KOPT-K1 (cell line): ENCODE data around the gene BTBD9.

Source experiments
- H3K27ac ChIP-seq: fragments of 200-600 bp; sonication (generic); 2 replicates; pipeline ENCODE4 v1.5.1; 2016; ENCODE audit warnings: antibody characterized with exemption, mild to moderate bottlenecking, low read depth, low read length; ENCODE audit not compliant: poor library complexity, severe bottlenecking
- H3K36me3 ChIP-seq: fragments of 200-600 bp; sonication (generic); 2 replicates; pipeline ENCODE4 v1.5.1; 2017; ENCODE audit warnings: antibody characterized with exemption, mild to moderate bottlenecking, low read length, moderate library complexity; ENCODE audit not compliant: insufficient read depth
- H3K9me3 ChIP-seq: fragments of 200-600 bp; sonication (generic); 2 replicates; pipeline ENCODE4 v1.5.1; 2017; ENCODE audit warnings: antibody characterized with exemption, low read length, mild to moderate bottlenecking; ENCODE audit not compliant: insufficient read depth, poor library complexity, severe bottlenecking

The BTBD9 gene

DNA sequence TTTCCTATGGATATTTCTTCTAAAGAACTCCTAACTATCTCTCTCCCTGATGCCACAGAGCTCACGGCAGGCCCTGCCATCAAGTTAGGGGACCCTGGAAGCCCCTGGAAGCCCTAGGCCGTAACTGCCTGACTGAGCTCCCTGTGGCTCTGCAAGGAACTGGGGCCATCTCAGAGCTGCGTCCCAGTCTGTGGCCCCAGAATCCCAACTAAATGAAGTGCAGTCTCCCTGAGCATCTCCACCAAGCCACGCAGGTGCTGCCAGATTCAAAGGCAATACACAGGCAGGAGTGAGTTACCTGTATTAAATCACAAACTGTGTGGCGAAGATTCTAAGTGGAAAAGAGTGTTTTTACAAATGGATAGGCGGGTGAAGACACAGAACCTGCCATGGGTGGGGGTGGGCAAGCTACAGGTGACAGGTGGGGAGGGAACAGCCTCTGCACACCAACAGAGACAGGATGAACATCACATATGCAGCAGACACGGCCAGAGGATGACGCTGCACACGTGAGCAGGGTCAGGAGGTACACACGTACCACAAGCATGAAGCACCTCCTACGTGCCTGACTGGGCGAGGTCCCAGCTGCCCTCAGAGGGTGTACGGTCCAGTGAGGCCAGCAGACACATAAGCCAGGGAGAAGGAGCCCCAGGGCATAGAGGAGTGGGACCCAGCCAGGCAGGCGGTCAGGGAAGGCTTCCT, 461.7 kb downstream of the BTBD9 start:
- H3K9me3 ChIP-seq, result no peaks in the 10 kb centered on the region
- H3K36me3 ChIP-seq, result no peaks in the 10 kb centered on the region
- H3K27ac ChIP-seq, result no peak overlapping the region

DNA sequence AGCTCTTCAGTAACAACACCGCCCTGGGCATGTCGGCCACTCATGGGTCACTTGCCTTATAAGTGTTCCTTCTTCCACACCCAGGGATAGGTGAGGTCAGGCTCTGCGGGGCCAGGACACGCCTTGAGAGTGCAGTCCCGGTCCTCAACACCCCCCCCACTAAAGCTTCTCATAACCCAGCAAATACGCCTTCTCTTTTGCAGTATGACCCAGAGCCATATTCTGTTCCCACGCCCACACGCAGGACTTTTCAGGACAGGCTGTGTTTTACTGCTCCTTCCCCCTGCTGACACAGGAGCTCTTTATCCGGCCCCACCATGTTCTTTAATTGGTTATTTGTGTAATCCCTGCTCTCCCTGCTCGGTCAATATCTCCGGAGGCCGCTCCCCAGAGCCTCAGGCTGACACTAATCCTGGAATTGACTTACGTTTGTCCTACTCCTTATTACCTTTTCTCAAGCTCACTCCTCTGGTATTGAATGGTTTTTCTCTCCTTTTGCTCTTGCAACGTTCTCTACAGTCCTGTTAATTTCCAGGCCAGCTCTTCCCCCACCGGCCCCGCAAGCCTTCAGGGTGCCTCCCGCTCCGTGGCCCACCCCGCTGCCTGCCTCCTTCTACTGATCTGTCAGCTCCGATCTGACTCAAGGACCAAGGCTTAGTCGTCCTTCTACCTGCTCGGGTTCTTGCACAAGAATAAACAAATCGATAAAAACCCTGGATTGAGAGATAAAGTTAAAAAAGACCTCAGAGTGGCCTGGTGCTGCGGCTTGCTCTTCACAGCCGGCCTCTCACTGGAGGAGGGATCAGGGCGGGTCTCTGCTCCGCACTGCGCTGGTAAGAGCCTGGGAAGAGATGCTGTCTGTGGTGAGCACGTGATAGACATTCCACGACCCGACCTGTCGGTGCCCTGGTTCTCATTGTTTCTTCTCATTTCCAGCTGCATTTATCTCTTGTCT, 462.7 kb downstream of the BTBD9 start:
- no peak overlapping the region for H3K27ac ChIP-seq
- H3K36me3 ChIP-seq, result no peaks in the 10 kb centered on the region
- no peaks in the 10 kb centered on the region for H3K9me3 ChIP-seq

DNA sequence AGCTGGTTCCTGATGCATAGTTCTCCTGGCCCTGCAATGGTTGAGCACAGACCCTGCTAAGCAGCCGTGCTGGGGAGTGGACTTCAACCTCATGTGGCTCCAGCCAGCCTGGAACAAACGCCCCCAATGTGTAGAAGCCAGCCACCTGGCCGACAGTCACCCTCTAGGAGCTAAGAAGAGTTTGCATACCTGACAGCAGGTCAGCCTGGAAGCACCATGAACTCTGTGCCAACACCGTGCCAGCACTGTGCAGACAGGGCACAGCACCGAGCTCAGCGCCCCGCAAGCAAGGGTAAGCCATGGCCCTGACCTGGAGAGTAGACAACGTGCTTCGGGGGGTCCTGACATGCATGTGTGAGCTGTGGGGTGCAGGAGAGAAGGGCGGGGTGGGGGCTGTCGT, 463.9 kb downstream of the BTBD9 start:
- Histone ChIP-seq H3K27ac (no peak overlapping the region), H3K36me3 (no peaks in the 10 kb centered on the region), H3K9me3 (no peaks in the 10 kb centered on the region)

DNA sequence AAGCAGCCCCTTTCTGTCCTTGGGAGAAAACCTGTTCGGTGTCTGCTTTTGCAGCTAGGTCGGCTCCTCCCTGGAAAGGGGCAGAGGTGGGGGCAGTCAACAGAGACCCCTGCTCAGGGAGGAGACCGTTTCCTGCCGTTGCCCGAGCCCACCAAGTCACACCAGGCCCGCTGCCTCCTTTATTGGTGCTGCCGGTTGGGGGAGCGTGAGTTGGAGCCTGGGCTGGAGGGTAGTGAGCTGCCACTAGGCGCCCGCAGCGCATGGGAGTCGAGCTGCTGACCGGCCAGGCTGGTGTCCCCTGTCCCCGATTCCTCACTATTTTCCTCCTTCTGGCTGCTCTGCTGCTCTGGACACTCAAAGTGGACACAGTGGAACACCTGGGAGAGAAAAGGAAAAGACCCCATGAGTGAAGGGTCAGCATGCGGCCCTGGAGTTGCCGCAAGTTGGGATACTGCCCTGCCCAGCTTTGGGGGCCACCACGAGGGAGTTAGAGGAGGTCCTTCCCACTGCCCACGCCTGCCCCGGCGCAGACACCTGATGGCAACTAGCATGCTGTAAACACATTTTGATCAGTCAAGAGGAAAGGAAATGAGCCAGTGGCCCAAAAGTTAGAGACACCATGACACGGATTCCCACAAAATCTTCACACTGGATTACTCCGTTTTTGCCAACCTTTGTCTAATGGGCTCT, 464.8 kb downstream of the BTBD9 start:
- H3K9me3 ChIP-seq, result no peaks in the 10 kb centered on the region
- H3K36me3 ChIP-seq, result no peaks in the 10 kb centered on the region
- no peak overlapping the region for H3K27ac ChIP-seq

DNA sequence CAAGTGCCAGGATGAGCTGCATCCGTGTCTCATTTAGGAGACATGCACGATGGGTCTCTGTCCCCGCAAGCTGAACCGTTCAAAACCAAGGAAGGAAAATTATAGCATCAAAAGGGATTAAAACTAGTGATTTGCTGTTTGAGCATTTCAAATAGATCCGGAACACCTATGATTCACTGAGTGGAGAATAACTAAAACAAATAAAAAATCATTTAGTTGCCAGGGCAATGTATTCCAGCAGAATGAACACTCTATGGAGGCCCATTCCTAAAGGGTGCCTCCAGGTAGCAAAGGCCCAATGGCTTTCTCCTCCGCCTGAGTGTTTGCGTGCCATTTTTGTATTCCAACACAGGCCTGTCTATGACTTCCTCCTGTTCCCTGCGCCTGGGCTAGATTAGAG, 465.4 kb downstream of the BTBD9 start:
- Histone ChIP-seq H3K36me3 (no peaks in the 10 kb centered on the region), H3K27ac (no peak overlapping the region), H3K9me3 (no peaks in the 10 kb centered on the region)

DNA sequence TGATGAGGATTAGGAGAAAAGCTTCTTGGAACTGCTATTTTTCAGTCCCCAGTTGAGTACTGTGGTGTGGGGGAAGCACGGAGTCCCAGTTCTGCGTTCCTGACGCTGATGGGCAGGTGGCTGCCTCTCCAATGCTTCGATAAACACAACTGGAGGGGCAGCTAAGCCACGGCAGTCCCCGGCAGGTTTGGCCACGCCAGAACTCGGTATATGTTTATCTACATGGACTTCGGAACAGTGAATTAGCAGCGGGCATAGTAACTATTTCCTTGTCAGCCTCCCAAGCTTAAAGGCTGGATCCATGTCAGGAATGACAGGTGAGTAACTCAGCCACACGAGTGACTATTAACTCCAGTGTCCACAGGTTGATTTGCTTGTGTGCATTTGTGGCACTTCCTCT, 465.8 kb downstream of the BTBD9 start:
- Histone ChIP-seq H3K27ac (no peak overlapping the region), H3K36me3 (no peaks in the 10 kb centered on the region), H3K9me3 (no peaks in the 10 kb centered on the region)

DNA sequence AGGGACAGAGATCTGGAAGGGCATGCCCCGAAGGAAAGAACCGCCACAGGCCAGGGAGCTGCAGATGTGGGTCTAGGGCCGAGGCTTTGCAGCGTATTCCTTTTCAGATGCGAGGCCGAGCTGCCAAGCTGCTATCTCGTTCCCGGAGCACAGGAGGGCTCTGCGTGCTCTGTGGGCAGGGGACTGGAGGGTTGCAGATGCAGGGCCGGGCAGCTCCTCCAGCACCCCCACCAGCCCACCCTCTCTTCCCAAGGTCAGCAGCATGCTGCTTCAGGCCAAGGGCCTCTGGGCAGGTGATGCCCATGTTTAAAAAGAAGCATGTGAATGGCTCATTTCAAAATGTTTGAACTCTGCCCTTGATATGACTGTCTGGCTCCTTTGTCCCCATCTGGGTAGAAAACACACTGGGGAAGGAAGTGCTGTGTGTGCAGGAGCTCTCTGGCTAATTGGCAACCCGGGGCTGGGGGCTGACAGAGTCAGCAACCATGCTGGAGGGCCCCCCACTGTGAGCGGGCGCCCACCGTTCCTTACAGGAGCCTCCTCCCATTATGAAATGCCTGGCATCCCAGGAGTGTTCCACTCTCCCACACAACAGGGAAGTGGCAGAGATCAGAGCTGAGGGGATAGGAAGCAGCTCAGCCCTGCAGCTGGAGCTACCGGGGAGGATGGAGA, 466.9 kb downstream of the BTBD9 start:
- no peaks in the 10 kb centered on the region for H3K9me3 ChIP-seq
- no peak overlapping the region for H3K27ac ChIP-seq
- no peaks in the 10 kb centered on the region for H3K36me3 ChIP-seq

DNA sequence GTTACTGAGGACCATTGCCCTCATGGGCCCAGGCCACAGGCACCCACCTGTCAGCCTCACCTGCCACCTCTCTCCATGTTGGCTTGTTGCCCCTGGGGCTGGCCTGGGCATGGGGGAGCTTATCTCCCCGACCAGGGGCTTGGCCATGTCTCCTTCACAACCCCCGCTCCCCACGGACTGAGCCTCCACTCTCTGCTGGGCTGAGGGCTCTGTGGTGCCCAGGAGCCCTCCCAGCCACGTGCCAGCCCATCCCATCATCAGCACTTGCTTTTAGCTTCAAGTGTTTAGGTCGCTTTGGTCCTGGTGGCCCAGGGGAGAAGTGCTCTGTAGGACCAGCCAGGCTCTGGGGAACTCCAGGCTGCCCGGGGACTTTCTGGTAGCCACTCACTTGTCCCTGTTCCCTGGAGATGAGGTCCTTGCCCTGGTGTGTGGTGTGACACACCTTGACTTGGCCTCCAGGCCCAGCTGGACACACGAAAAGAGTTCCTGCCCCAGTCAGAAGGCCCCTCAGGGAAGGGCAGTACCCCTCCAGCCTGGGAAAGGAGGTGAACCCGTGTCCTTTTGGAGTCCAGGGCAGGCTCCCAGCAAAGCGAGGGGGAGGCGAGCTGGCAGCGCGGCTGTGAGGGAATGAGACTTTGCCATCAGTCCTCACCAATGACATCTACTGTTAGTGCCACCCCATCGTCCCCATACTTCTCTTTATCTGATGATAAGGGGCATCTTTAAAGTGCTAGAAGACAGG, 467.6 kb downstream of the BTBD9 start:
- H3K9me3 ChIP-seq, result no peaks in the 10 kb centered on the region
- H3K27ac ChIP-seq, result no peak overlapping the region
- H3K36me3 ChIP-seq, result no peaks in the 10 kb centered on the region

DNA sequence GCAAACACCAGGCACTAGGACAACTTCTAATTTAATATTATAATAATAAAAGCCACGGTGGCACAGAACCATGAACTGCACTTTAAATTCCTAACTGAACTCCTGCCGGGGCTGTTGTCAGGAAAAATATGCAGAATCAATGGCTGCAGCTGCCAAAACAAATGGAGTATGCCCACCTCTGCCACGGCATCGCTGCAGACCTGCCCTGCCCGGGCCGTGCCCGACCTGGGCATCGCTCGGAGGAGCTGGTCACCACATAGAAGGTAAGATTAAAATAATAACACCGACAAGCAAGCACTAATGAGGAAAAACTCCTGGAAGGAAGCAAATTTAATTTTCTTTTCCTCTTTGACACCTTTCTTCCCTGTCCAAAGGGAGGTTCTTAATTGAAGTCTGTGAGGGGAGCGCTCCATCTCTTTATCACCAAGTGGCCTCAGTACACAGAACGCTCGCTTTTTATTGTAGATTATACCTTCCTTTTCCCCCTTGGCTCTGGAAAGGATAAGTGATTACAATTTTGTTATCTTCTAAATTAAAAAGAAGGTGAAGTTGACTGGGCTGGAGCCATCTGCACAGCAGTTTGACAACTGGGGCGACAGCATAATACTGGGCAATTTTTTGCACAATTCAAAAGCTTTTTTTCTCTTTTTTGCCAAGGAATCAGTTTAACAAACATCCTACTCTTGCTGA, 468.9 kb downstream of the BTBD9 start:
- Histone ChIP-seq H3K9me3 (no peaks in the 10 kb centered on the region), H3K27ac (no peak overlapping the region), H3K36me3 (no peaks in the 10 kb centered on the region)

DNA sequence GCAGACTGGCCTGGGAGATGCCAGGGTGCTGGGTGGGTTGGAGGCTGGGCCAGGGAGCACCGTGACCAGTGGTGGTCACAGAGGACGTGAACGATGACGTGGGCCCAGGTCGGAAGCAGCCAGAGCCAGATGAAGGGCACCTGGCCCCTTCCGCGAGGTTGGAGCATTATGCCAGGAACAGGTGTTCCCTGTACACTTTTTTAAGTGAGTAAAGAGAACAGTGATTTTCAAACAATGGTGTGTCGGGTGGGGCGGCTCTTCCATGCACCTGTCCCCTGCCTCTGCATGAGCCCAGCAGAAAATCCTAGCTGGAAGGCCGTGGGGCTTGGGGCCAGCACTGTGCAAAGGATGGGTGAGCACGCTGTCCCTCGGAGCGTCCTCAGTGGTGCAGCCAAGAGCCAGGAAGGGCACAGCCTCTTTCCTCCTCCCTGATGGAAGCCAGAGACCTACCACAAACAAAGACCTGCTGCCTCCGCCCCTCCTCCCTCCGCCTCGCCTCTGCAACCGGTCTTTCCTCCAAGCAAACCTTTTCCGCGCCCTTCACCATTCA, 469.7 kb downstream of the BTBD9 start:
- Histone ChIP-seq H3K27ac (no peak overlapping the region), H3K9me3 (no peaks in the 10 kb centered on the region), H3K36me3 (no peaks in the 10 kb centered on the region)

DNA sequence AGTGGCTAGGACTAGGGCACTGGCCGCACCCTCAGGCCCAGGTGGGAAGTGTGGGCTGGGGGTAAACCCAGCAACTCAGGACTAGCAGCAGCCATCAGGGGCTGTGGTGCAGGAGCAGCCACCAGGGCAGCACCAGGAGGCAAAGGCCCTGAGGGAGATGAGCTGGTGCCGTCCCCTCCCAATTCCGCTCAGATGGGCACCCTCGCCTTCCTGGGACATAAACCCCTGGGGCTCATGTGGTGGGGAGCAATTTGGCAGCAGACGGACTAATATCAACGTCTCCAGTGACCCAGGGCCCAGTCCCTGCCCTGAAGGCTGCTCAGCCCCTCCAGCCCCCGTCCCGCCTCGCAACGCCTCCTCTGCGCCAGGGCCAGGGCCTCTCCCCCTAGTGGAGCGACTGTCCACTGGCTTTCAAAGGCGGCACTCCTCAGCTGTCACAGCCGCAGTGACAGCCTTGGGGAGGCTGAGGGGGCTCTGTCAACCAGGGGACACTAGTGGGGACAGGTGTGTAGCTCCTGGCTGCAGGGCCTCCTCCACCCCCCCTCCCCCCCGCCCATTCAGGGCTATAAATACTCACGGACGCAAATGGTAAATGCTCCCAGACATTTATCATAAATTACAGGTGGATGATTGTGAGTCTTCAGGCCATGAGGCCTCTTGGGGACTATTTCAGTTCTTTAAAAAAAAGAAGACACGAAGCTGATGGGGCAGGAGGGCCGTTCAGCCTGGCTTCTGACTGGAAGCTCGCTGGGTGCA, 470.3 kb downstream of the BTBD9 start:
- no peaks in the 10 kb centered on the region for H3K9me3 ChIP-seq
- no peak overlapping the region for H3K27ac ChIP-seq
- no peaks in the 10 kb centered on the region for H3K36me3 ChIP-seq

DNA sequence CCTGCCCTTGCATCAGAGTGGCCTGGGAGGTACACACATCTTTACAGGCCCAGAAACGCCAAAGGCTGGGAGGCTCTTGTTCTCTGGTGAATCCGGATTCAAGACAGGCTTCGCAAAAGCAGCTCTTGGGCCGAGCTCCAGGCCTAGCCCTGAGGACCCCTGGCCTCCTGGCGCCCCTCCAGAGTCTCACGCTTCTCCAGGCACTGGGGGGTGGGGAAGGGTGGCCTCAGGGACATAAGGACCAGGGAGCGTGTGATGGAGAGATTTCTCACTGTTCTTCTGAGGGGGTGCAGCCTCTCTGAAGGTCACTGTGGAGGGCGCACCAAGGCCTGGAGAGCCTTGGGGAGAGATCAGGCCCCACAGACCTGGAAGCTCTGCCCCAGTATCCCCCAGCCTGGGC, 471.0 kb downstream of the BTBD9 start:
- no peak overlapping the region for H3K27ac ChIP-seq
- H3K36me3 ChIP-seq, result no peaks in the 10 kb centered on the region

DNA sequence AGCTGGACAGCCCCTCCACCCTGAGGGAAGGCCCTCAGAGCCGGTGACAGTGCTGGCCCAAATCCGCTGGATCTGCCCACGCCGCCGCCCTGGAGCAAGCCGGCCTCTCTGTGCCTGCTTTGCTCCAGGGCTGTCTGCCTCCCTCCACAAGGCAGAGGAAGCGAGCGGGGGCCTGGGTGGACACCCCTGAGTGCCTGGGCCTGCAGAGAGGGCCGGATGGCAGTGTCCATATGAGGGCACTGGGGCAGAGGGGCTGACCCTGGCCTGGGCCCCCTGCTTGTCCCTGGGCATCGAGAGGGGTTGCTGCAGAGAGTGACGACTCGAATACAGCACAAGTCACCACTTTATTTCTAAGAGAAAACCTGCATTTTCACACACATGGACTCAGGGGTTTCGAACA, 471.6 kb downstream of the BTBD9 start:
- Histone ChIP-seq H3K9me3 (no peaks in the 10 kb centered on the region), H3K27ac (no peak overlapping the region), H3K36me3 (no peaks in the 10 kb centered on the region)

More for the DNA sequence above, 471.0 kb downstream of the BTBD9 start:
- no peaks in the 10 kb centered on the region for H3K9me3 ChIP-seq
